ENCODE data around the gene MYOG.

GRCh38 chr1:203124011-203124410 lies 38.2 kb upstream of the MYOG start:
- TF ChIP-seq EZH2 (IDR thresholded peaks at IDR 0.05) (no peak), POLR2AphosphoS5 (IDR thresholded peaks at IDR 0.05; ENCODE audit: borderline replicate concordance, low read depth, low read length) (no peak), FOXP2 (optimal IDR thresholded peaks at IDR 0.05; ENCODE audit: control extremely low read depth, extremely low read length, insufficient read depth) (no peak)

All from SK-N-MC (cell line).